Measurements from ENCODE around the gene MAP1B. TPM values are rescaled to one million over a fixed set of nuclear protein-coding genes. Genes with fewer than 3 reads are reported as not detected.

MAP1B gene
- total and polyA plus RNA-seq, 4 donors: 0.58 to 5.0 (median 2.1) TPM

DNA sequence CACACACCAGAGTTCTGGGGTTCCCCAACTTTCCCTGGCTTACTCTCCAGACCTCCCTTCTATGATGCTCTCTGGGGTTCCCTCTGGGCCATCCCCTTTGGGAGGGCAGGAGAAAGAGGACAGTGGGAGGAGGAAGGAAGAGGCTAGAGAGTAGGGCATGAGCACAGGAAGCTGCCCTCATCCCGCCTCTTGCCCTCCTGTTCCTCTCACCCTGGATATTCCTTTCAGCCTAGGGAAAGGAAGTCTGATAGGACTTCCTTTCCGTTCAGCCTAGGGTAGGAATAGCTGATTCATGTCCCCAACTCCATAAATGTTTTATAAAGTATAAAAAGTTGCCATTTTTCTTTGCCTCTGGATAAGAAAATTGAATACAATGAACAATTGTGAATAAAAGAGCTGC is 7.4 kb downstream of the MAP1B start (continued):
- TF ChIP-seq RAD21 (IDR thresholded peaks at IDR 0.05) (no peak), ATF3 (IDR thresholded peaks at IDR 0.05) (no peak), NR2F2 (IDR thresholded peaks at IDR 0.05) (no peak), SP1 (IDR thresholded peaks at IDR 0.05) (no peak), HNF4A (conservative IDR thresholded peaks at IDR 0.05) (no peak), FOXA1 (IDR thresholded peaks at IDR 0.05) (no peak), TAF1 (conservative IDR thresholded peaks at IDR 0.05) (no peak), EGR1 (IDR thresholded peaks at IDR 0.05; ENCODE audit: low read depth in 2 of 2) (no peak), JUND (IDR thresholded peaks at IDR 0.05) (no peak)

GRCh38 chr5:72115296-72115695 is 8.0 kb downstream of the MAP1B start:
- Histone ChIP-seq H3K27ac (ENCODE audit: low read depth in 1 of 2, low read length in 2 of 2) (no peak overlapping the region), H3K27me3 (ENCODE audit: control insufficient read depth in 4 of 4, insufficient read depth in 4 of 4, low read length in 3 of 4) (no peaks in the 10 kb centered on the region), H3K9ac (ENCODE audit: low read depth in 1 of 2, low read length in 2 of 2) (no peak overlapping the region), H3K4me3 (ENCODE audit: low read depth in 1 of 3, low read length in 3 of 3) (no peak overlapping the region), H3K36me3 (ENCODE audit: control insufficient read depth in 4 of 4, insufficient read depth in 3 of 4, low read depth in 1 of 4, low read length in 3 of 4) (no peaks in the 10 kb centered on the region), H3K4me1 (ENCODE audit: control insufficient read depth in 4 of 4, insufficient read depth in 4 of 4, low read length in 3 of 4) (no peaks in the 10 kb centered on the region), H3K9me3 (ENCODE audit: control insufficient read depth in 4 of 4, low read length in 3 of 4) (no peaks in the 10 kb centered on the region)
- no peak for DNase-seq (ENCODE audit: low spot score)
- TF ChIP-seq CTCF (IDR thresholded peaks at IDR 0.05; ENCODE audit: low read depth, low read length, missing input control): no peak
- TF ChIP-seq FOXA2 (IDR thresholded peaks at IDR 0.05): no peak

DNA sequence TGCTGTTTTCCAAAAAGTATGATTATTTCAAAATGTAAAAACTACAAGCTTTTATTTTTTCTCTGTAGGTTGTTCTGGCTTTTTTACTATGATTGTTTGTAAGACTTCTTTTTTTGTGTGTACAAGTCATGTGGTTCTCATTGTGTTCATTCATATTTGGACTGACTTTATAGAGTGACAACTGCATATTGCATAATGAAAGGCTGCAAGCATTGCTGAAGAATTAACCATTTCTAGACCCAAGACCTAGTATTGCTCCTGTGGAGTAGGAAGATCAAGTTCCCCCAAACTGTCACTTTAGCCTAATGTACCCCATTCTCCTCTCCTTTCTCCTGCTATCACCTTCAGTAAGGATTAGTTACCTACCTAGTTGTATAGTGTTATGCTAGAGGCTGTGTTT is 10.0 kb downstream of the MAP1B start:
- H3K27ac ChIP-seq (ENCODE audit: low read depth in 1 of 2, low read length in 2 of 2): no peak overlapping the region
- DNase-seq (ENCODE audit: low spot score): no peak
- peaks cover 0 to 4% (median 0%) of the 10 kb centered on the region in 4 donors for H3K27me3 ChIP-seq (ENCODE audit: control insufficient read depth in 4 of 4, insufficient read depth in 4 of 4, low read length in 3 of 4)
- H3K4me1 ChIP-seq (ENCODE audit: control insufficient read depth in 4 of 4, insufficient read depth in 4 of 4, low read length in 3 of 4): no peaks in the 10 kb centered on the region
- TF ChIP-seq JUND (IDR thresholded peaks at IDR 0.05) (no peak), RXRA (IDR thresholded peaks at IDR 0.05) (no peak), FOXA1 (IDR thresholded peaks at IDR 0.05) (no peak), ATF3 (IDR thresholded peaks at IDR 0.05) (no peak), HNF4A (conservative IDR thresholded peaks at IDR 0.05) (no peak), EGR1 (IDR thresholded peaks at IDR 0.05; ENCODE audit: low read depth in 2 of 2) (no peak), NR2F2 (IDR thresholded peaks at IDR 0.05) (no peak), TAF1 (conservative IDR thresholded peaks at IDR 0.05) (no peak), MAX (IDR thresholded peaks at IDR 0.05) (no peak), SP1 (IDR thresholded peaks at IDR 0.05) (no peak), CTCF (IDR thresholded peaks at IDR 0.05; ENCODE audit: low read depth, low read length, missing input control) (no peak), REST (IDR thresholded peaks at IDR 0.05) (no peak)
- no peak overlapping the region for H3K9ac ChIP-seq (ENCODE audit: low read depth in 1 of 2, low read length in 2 of 2)
- H3K36me3 ChIP-seq (ENCODE audit: control insufficient read depth in 4 of 4, insufficient read depth in 3 of 4, low read depth in 1 of 4, low read length in 3 of 4): no peaks in the 10 kb centered on the region
- H3K4me3 ChIP-seq (ENCODE audit: low read depth in 1 of 3, low read length in 3 of 3): no peak overlapping the region
- no peaks in the 10 kb centered on the region for H3K9me3 ChIP-seq (ENCODE audit: control insufficient read depth in 4 of 4, low read length in 3 of 4)
